Upper lobe of right lung (tissue), 1 donor: Measurements from ENCODE around the gene TSTD1. TPM values are rescaled to one million over a fixed set of nuclear protein-coding genes. Genes with fewer than 3 reads are reported as not detected.
A peak's percentile ranks its signal among the peaks of the same experiment; 100 is the strongest.

ENCODE experiments used
- ATAC-seq: fragments of 200-7000 bp; cut with Tn5 transposase; one replicate; pipeline ENCODE4 v1.9.1; 2020; ENCODE audit warnings: mild to moderate bottlenecking, moderate library complexity
- DNase-seq: peaks from one replicate; pipeline ENCODE4 v3.0.0-alpha.2; 2020
- H3K27ac ChIP-seq: fragments of 200-600 bp; one replicate; pipeline ENCODE4 v1.8.0; 2022
- H3K27me3 ChIP-seq: fragments of 200-600 bp; one replicate; pipeline ENCODE4 v1.8.0; 2022; ENCODE audit warnings: mild to moderate bottlenecking
- H3K36me3 ChIP-seq: fragments of 200-600 bp; one replicate; pipeline ENCODE4 v1.8.0; 2022
- H3K4me1 ChIP-seq: fragments of 200-600 bp; one replicate; pipeline ENCODE4 v1.8.0; 2022
- H3K4me3 ChIP-seq: fragments of 200-600 bp; one replicate; pipeline ENCODE4 v1.8.0; 2022; ENCODE audit warnings: mild to moderate bottlenecking
- H3K9me3 ChIP-seq: fragments of 200-600 bp; one replicate; pipeline ENCODE4 v1.8.0; 2022
- intact Hi-C: fragments of 100-400 bp; cut with DNase I; formaldehyde crosslinking; loops from one replicate; pipeline ENCODE4 v1.11.0; 2022
- total RNA-seq: library from RNA; stranded (reverse); fragmentation: NEBNext Ultra II Directional; extraction: Animal tissue kit (Norgen Biotek cat#: 25700); gene quantifications from one replicate; pipeline ENCODE4 v1.2.1, GENCODE V29; 2021
- TF ChIP-seq, protein P1 (sequence below): fragments of 200-600 bp; IDR thresholded peaks from one replicate; pipeline ENCODE4 v1.8.0; 2022; ENCODE audit warnings: antibody characterized with exemption
- donor health status: DM: no; HTN: yes; CAD: no; lungs with severe emphysema.

TSTD1 gene
- total RNA-seq, 1 donor from 2014 or later = 50.6 TPM

DNA sequence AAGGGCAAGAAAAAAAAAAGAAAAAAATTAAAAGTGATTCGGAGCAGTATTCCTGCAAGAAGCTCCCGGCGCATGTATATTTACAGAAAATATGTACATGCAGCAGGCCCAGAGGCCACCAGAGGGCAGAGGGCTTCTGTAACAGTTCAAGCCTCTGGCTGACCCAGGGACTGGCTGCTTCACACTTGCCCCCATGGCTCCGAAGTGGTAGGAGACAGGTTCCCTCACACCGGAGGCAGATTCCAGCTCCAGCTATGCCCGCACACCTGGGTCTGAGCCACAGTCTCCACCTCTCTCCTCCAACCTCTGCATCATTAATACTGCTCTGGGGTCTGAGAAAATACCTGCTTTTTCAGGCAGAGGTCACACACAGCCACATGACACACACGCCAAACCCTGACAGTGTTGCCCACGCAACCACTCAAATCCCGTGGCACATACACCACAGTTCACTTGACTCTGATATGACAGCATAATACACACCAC, 33.2 kb upstream of the TSTD1 start:
- DNase-seq (peak; percentile 83), ATAC-seq (peak; percentile 57)
- Histone ChIP-seq H3K27me3 (no peaks in the 10 kb centered on the region), H3K4me1 (no peaks in the 10 kb centered on the region), H3K36me3 (no peaks in the 10 kb centered on the region), H3K27ac (no peak overlapping the region), H3K9me3 (no peaks in the 10 kb centered on the region), H3K4me3 (no peak overlapping the region)
- intact Hi-C loops = no loop called here
- TF ChIP-seq, protein P1, sequence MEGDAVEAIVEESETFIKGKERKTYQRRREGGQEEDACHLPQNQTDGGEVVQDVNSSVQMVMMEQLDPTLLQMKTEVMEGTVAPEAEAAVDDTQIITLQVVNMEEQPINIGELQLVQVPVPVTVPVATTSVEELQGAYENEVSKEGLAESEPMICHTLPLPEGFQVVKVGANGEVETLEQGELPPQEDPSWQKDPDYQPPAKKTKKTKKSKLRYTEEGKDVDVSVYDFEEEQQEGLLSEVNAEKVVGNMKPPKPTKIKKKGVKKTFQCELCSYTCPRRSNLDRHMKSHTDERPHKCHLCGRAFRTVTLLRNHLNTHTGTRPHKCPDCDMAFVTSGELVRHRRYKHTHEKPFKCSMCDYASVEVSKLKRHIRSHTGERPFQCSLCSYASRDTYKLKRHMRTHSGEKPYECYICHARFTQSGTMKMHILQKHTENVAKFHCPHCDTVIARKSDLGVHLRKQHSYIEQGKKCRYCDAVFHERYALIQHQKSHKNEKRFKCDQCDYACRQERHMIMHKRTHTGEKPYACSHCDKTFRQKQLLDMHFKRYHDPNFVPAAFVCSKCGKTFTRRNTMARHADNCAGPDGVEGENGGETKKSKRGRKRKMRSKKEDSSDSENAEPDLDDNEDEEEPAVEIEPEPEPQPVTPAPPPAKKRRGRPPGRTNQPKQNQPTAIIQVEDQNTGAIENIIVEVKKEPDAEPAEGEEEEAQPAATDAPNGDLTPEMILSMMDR = peak; percentile 64

DNA sequence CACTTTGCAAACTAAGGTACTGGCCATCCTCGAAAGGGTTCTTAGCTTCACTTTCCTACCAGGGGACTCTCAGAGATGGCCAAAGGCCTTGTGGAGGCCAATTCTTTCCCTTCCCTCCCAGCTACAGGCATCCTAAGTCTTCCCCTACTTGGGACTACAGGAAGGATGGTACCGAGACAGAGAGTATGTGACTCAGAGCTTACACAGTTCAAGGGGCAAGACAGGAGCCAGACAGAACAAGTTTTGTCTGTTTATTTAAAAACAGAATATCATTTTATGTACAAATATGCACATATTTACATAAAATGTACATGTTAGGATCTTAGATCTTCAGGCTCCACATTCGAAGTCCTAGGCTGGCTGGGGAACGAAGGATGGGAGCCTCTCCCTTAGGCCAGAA, 32.0 kb upstream of the TSTD1 start:
- intact Hi-C loops = no loop called here
- no peak overlapping the region for H3K27ac ChIP-seq

DNA sequence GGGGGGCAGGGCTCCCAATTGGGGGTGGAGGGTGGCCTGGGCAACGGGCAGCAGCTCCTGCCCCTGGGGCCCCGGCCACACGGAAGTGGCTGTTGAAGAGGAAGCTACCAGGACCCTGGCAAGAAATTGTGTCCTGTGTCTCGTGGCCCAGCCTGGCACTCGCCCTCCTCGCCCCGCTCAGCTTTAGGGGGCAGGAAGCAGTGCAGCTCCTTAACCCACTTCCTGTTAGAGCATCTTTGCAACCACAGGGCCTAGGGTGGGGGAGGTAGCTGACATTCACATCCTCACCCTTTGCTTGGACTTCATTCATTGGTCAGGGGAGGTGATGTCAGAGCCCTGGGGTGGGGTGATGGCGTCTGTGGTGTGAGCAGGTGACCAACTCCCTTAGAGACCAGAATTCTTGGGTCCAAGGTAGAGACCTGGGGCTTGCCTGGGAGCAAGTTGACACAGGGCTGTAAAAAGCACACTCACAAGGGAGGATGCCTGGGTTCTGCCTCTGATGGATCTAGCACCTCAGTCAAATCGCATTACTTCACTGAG, 31.0 kb upstream of the TSTD1 start, which contains the start of gene ARHGAP30:
TSS of gene ARHGAP30 (minus strand) at position 161 of the 540 bp plus-strand sequence. CDS start 267 bp downstream, outside the sequence.
- DNase-seq = peak; percentile 90
- Histone ChIP-seq H3K27ac (peak within 1 kb of the TSS; percentile 84), H3K4me1 (no peaks in the 10 kb centered on the region), H3K9me3 (no peaks in the 10 kb centered on the region), H3K27me3 (no peaks in the 10 kb centered on the region), H3K4me3 (peak within 1 kb of the TSS; percentile 54), H3K36me3 (no peaks in the 10 kb centered on the region)
- intact Hi-C loops = no loop called here
- peak; percentile 86 for ATAC-seq
- TF ChIP-seq, protein P1 = no peak

More for the DNA sequence above, 32.0 kb upstream of the TSTD1 start:
- no peaks in the 10 kb centered on the region for H3K4me1 ChIP-seq
- ATAC-seq (no peak), DNase-seq (no peak)
- H3K36me3 ChIP-seq = no peaks in the 10 kb centered on the region
- no peak overlapping the region for H3K4me3 ChIP-seq
- H3K9me3 ChIP-seq = no peaks in the 10 kb centered on the region
- TF ChIP-seq, protein P1 = no peak
- H3K27me3 ChIP-seq = no peaks in the 10 kb centered on the region

DNA sequence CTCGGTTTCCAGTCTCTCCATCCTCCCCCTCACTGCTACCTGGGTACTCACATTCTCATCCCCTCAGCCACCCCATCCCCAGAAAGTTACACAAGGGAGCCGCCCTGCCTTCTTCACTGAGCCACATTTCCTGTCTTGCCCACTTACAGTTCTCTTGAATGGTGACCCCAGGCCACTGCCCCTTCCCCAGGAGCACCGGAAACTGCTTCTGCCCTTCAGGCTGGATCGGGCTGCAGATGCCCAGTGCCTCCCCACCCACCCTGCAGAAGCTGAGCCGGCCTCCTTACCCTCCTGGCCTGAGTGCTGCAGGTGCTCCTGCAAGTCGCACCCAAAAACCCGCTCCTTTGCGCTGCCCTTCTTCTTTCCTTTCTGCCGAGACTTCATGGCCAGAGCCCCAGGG, 30.5 kb upstream of the TSTD1 start:
- TF ChIP-seq, protein P1 = no peak
- DNase-seq = no peak
- Histone ChIP-seq H3K4me3 (peak overlapping the region; percentile 54), H3K27me3 (no peaks in the 10 kb centered on the region), H3K27ac (peak overlapping the region; percentile 84), H3K36me3 (no peaks in the 10 kb centered on the region), H3K9me3 (no peaks in the 10 kb centered on the region), H3K4me1 (no peaks in the 10 kb centered on the region)
- ATAC-seq = no peak
- intact Hi-C loops = no loop called here

DNA sequence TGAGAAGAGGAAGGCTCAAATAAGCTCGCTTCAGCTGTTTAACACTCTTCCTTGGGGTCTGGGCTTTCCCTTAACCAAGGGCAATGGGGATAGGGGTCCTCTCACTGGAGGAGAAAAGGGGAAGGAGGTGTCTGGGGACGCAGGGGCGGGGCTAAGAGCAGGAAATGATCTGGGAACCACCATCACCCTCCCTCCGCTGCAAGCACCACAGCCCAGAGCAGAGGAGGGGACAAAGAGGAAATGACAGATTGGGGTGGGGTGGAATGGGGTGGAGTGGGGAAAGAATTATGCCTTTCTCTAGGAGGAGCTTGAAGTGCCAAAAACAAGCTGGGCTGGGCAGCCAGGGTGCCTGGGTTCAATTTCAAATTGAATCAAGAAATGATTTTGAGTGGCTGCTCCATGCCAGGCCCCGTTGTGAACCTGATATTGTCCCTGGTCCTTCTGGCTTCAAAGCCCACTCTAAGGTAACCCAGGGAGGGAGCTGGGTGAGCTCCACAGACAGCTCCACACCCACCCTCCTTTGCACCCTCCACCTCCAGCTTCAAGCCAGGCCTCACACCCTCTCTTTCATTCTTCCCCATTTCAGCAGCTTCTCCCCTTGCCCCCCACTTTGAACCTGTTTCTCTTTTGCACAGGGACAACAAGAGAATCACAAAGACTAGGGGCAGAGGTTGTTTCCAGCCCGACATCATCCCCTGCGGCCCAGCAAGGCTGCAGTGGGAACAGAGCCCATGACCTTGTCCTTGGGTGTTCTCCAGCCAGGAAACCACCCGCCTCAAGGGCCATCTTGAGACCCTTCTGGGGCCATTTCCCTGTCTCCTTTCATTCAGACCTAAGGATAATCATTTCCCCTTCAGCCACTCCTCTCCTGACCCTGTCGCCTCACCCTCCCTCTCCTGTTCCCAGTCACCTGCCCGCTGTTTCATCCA, 29.8 kb upstream of the TSTD1 start:
- Histone ChIP-seq H3K9me3 (no peaks in the 10 kb centered on the region), H3K27me3 (no peaks in the 10 kb centered on the region), H3K4me1 (no peaks in the 10 kb centered on the region), H3K4me3 (peak overlapping the region; percentile 54), H3K27ac (peak overlapping the region; percentile 84), H3K36me3 (no peaks in the 10 kb centered on the region)
- TF ChIP-seq, protein P1 = no peak
- intact Hi-C loops = no loop called here
- peak; percentile 85 for ATAC-seq
- DNase-seq = peak; percentile 82
